Mesenteric fat pad (tissue), 1 donor: ENCODE measurements around the gene SAP130. TPM values are rescaled to one million over a fixed set of nuclear protein-coding genes. Genes with fewer than 3 reads are reported as not detected.

ENCODE experiments used
- DNase-seq: peaks from one replicate; pipeline ENCODE4 v3.0.0-alpha.2; 2020; ENCODE audit warnings: low spot score
- long read RNA-seq: library from polyadenylated mRNA; unstranded; transcript quantifications from one replicate; pipeline ENCODE4 v2.0.0, GENCODE V29; 2020
- total RNA-seq: library from RNA; stranded (reverse); fragmentation: NEBNext Ultra II Directional; extraction: Animal tissue kit (Norgen Biotek cat#: 25700); gene quantifications from one replicate; pipeline ENCODE4 v1.2.1, GENCODE V29; 2021
- donor health status: DM: yes; HTN: yes; CAD: no.

SAP130 gene
- 18.7 TPM for total RNA-seq
- long read RNA-seq, partial matches to known transcripts: 4 of 4 reads
- long read RNA-seq, other reads (novel, unspliced or antisense): 0 of 4 reads

DNA sequence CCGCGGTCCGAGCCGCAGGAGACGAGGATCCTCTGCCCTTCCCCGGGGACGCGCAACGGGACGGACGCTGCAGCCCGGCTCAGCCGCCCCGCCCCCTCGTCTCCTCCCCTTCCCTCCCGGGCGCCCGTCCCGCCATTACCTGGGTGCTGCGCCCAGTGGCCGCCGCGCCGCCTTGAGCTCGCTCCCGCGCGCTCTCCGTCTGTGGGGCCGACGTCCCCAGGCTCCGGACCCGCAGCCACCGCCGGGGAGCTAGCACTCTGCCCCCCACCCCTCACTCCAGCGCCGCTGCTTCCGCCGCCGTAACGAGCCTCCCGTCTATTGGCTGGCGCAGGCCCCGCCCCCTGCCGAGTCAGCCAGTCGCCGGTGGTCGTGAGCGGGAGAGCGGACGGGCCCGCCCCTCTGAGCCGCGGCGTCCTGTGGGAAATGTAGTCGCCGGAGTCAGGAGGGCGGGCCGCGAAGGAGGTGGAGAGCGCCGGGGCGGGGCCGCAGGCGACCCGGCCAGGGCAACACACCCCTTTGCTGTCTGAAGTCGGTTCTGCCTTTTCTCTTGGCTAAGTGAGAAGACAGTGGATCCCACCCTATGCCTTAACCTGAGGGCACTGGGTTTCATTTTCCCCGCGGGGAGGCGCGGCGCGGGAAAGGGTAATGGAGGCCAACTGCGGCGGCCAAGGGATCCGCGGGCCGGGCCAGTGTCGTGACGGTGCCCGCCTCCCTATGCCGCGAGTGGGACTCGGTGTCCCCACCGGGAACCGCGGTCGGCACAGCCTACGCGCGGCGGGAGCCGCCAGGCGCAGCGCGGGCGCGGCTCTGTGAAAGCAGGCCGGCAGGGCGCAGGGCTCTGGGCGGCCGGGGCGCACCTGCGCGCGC lies at the start of gene SAP130:
TSS of gene SAP130 (minus strand) at position 259 of the 867 bp plus-strand sequence. CDS start 1,767 bp downstream, outside the sequence.
- peak; percentile 100 for DNase-seq

DNA sequence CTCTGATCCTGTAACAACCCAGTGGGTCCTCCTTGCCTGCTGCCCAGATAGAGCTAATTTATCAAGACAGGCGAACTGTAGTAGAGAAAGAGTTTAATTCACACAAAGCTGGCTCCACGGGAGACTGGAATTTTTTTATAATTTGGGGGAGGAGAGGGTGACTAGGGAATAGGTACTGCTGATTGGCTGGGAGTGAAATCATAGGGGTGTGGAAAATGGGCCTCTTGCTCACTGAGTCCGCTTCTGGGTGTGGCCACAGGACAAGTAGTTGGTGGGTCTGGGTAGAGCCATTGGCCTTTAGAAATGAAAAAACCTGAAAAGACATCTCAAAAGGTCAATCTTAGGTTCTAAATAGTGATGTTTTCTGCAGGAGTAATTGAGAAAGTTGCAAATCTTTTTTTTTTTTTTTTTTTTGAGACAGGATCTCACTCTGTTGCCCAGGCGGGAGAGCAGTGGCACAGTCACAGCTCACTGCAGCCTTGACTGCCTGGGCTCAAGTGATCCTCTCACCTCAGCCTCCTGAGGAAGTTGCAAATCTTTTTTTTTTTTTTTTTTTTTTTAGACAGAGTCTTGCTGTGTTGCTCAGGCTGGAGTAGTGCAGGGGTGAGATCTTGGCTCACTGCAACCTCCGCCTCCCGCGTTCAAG lies 48.7 kb upstream of the SAP130 start:
- DNase-seq: peak; percentile 5

DNA sequence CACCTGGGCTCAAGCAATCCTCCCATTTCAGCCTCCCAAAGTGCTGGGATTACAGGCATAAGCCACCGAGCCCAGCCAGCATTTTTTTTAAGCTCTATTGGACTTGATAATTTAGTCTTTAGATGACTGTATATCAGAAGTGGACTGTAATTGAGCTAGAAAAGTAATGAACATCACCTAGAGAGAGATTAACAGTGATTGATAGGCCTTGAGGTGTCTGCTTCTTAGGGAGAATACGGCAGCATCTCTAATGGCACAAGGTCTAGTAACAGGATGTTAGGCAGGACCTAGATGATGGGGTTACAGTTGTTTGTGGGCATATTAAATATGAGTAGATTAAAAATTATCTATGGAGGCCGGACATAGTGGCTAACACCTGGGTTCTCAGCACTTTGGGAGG lies 45.4 kb upstream of the SAP130 start:
- no peak for DNase-seq

DNA sequence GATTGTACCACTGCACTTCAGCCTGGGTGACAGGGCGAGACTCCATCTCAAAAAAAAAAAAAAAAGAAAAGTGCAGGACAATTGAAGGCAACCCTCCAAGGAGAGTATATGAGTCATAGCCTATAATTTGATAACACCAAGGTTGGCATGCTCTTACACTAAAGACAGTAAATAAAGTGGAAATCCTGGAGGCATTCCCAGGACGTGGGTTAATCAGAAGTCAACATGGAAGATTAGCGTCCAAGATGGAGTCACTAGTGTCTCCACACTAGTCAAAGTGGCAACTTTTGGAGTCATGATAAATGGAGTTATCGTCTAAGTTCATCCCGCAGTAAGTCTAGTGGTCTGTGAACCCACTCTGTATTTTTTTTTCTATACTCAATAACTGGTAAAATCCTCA lies 41.9 kb upstream of the SAP130 start:
- DNase-seq: no peak

DNA sequence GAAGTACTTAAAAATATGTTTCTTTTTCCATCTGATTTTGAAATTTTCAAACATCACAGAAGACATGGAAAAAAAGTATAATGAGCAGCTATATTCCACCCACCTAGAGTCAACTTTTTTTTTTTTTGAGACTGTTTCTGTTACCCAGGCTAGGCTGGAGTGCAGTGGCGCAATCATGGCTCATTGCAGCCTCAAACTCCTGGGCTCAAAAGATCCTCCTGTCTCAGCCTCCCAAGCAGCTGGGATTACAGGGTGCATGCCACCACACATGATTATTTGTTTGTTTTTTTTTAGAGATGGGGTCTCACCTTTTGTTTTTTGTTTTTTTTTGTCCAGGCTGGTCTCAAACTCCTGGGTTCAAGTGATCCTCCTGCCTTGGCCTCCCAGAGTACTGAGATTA lies 36.5 kb upstream of the SAP130 start:
- no peak for DNase-seq

DNA sequence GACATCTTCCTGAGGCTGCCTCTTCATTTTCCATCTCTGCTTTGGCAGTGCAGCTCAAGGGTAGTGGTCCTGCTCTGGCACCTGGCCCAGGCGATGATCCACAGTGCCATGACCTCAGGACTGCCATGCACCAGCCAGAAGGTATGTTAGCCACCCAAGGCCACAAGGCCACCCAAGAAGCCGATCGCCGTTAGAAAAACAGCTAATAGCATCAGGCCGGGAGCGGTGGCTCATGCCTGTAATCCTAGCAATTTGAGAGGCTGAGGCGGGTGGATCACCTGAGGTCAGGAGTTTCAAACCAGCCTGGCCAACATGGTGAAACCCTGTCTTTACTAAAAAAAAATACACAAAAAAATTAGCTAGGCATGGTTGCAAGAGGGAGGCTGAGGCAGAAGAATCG lies 34.7 kb upstream of the SAP130 start:
- DNase-seq: no peak

DNA sequence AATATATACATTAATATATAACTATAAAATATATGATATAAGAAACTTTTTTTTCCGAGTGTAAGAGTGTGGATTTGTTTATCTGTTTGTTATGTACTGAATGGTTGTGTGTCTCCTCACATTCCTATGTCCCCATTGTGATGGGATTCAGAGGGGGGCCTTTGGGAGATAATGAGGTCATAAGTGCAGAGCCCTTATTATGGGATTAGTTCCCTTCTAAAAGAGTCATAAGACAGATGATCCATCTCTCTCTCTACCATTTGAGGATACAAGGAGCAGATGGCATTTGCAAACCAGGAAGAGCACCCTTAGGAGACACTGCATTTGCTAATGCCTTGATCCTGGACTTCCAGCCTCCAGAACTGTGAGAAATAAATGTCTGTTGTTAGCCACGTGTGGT lies 30.3 kb upstream of the SAP130 start:
- no peak for DNase-seq

DNA sequence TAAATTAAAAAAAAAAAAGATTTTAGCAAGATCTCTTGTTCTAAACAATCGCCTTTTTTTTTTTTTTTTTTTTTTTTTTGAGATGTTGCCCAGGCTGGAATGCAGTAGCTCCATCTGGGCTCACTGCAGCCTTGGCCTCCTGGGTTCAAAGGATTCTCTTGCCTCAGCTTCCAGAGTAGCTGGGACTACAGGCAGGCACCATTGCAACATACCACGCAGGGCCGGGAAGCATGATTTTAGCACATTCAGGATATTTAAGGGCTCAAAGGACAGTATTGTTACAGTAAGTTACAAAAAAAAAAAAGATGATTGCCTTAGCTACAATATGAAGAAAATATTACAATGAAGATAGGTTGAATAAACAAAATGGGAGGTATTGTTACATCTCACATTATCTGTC lies 29.5 kb upstream of the SAP130 start:
- no peak for DNase-seq

DNA sequence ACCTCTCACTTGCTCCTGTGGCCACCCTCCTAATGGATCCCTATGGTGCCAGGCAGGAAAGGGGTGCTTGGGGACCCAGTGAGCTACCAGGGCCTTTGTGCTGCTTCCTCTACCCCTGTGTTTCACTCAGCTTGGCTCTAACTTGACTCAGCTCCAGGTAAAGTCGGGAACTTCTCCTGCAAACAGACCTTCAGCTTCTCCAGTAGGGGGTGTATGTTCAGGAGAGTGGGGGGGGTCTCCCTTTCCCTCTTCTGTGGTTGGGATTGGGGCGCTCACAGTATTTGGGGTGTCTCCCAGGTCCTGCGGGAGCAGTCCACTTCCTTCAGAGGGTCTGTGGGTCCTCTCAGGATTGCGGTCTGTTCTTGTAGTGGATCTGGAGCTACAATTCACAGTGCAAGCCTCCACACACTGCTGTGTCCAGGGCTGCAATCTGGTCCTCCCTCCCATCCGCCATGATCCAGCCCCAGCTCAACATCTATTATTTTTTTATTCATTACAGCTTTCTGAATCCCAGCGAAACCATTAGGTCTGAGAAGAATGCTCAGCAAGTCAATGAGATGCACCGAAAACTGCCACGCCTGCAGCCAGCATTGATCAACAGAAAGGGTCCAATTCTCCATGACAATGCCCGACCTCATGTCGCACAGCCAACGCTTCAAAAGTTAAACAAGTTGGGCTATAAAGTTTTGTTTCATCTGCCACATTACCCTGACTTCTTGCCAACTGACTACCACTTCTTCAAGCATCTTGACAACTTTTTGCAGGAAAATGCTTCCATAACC lies 26.4 kb upstream of the SAP130 start:
- no peak for DNase-seq

DNA sequence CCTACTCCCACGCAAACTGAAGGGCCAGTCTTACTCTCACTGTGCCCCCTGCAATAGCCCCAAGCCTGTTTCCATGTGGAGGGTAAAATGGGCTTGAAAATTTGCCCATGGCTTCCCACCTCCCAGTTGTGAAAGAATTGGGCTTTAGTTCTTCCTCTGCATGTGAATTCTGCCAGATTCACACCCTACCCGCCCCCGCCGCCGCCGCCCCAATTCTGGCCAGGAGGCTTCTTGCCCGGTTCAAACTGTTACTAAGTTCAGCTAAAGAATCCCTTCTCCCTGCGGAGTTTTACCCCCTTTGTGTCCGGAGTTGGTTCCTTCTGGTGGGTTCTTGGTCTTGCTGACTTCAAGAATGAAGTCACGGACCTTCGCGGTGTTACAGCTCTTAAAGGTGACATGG lies 25.5 kb upstream of the SAP130 start:
- DNase-seq: no peak

DNA sequence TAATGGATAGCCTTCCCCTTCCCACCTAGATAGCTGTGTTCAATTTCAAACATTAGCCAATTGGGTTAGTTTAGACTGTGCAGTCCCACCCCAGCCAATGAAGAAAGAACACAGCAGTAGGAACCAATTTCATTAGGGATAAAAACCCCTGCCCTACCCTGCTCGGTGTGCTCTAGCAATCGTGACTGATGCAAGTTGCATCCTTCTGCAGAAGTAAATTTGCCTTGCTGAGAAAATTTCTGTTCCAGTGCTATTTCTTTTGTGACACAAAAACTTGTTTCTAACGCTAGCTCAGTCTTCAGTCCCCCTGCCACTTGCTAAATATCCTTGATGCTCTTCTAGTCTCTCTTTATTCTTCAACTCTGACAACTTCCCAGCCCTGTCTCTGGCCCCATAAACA lies 15.2 kb upstream of the SAP130 start:
- DNase-seq: no peak

DNA sequence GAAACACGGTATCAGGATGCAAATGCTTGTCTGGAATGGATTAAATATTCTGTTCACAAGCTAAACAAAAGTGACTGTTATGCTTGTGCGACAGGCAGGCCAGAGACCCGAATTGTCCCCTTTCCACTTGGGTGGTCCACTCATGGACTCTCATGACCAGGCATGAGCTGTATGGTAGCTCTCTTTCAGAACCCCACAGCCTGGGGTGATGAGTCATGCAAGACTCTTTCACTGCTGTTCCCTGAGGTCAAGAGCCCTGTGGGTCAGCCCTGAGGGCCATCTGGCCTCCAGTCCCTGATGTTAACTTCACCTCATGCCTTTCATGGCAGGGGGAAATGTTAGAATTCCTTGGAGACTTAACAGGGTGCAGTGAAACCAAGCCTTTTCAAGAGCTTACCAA lies 13.7 kb upstream of the SAP130 start:
- no peak for DNase-seq

DNA sequence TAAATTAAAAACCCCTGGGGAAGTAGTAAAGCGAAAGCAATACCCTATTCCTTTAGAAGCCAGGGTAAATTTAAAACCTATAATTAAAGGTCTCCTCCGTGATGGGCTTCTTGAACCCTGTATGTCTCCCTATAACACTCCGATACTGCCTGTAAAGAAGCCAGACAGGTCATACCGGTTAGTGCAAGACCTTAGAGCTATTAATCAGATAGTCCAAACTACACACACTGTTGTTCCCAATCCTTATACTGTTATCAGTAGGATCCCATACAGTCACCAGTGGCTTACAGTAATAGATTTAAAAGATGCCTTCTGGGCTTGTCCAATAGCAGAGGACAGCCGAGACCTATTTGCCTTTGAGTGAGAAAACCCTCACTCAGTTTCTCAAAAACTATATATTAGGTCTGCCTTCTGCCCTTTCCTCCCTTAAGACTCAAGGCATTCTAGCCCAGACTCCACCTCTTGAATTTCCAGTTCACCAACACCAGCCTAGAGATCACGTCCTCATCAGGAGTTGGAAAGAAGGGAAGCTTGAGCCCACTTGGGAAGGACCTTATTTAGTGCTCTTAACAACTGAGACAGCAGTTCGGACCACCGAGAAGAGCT lies 12.4 kb upstream of the SAP130 start:
- no peak for DNase-seq

DNA sequence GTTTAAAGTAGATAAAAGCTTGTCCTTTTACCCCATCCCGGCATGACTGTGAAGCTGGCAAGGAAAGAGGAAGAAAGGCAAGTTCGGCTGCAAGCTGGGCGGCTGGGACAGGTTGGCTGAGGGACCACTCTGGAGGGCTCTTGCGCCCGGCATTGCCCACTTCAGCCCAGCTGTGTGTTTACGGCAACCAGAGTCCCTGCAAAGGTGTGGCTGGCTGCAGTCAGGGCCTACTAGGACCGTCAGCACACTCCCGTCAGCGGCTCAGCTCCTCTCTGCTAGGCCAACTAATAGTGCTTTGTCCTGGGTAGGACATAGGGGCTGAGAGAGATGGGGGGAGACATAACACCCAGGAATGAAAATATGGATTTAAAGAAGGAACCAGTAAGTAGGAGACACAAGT lies 11.7 kb upstream of the SAP130 start:
- no peak for DNase-seq

DNA sequence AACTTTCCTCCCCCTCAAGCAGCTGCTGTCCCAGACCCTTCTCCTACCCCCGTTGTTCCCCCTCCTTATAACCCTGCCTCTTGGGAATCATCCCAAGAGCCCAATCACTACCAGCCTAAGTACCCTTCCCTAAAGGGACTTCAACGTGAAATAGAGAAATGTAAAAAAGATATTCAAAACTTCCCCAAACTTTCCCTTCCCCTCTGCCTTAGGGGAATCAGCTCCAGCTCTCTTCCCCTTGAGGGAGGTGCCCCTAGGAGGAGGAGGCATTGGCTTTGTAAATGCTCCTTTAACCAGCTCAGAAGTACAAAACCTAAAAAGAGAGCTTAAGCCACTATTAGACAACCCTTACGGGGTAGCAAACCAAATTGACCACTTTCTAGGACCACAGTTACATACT lies 10.6 kb upstream of the SAP130 start:
- DNase-seq: no peak

DNA sequence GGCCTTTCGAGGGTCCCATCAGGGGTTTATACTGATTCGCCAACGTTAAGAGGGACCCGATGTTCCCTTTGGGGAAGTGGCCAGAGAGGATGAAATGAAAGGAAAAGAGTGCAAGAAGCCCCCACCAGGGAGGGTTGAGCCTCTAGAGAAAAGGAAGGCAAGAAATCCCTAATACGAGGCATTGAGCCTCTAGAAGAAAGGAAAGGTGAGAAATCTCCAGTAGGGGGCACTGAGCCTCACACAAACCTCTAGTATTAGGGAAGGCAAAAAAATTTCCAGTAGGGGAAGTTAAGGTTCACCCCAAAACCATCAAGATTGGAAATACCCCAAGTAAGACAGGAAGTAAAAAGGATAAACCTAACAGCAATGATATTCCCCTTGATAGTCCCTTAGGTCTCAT lies 9.8 kb upstream of the SAP130 start:
- DNase-seq: no peak

DNA sequence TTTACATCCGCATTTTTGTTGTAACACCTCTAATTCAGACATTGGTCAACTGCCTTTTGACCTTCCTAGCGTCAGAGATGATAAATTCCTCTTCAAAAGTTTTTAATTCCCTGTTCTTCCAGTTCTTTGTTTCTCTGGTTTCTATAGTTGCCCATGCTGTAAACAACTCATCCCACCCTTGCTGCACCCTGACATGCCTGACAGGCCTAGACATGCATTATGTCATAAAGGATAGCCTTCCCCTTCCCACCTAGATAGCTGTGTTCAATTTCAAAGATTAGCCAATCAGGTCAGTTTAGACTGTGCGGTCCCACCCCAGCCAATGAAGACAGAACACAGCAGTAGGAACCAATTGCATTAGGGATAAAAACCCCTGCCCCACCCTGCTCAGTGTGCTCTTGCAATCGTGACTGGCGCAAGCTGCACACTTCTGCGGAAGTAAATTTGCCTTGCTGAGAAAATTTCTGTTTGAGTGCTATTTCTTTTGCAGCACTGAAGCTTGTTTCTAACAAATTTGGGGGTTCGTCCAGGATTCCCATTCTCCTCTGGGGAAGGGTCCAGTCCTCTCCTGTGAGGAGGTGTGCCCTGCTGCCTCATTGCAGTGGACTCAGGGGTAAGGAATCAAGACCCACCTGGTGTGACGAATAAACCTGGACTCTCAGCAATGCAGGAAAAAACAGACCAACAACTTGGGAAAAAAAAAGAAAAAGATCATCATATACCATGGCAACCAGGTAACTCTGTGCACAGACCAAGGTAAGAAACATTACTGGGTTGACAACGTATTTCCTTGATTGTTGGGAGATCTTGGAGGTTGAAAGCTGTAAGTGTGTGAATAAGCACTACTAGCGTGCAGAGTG lies 9.1 kb upstream of the SAP130 start:
- no peak for DNase-seq

DNA sequence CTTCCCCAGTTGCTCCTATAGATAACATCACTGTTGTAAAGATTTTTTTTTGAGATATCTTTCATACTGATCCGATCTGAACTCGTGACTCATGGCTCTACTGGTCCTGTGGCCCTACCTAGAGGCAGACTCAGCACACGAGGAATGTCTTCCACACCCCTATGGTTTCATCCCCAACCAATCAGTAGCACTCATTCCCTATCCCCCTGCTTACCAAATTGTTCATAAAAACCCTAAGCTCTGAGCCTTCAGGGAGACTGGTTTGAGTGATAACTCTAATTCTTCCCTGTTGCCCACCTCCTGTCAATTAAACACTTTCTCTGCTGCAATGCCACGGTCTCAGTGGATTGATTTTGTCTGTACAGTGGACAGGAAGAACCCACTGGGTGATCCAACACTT lies 4.2 kb upstream of the SAP130 start:
- no peak for DNase-seq

DNA sequence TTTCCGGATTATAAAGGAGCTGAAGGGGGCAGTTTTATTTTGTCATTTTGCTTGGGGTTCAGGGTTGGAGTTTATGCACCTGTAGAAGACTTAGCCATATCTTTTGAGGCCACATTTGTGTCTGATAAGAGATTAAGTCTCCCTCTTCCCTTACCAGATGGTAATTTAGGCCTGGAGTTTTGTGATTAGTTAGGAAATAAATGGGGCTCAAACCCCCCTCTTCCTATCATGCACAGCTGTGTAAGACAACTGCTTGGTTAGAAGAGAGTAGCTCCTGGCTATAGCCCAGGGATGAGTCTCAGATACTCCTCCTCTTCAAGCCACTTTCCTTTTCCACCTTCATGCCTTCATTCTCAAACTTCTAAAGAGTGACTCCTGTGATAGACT lies 802 bp upstream of the SAP130 start:
- no peak for DNase-seq

DNA sequence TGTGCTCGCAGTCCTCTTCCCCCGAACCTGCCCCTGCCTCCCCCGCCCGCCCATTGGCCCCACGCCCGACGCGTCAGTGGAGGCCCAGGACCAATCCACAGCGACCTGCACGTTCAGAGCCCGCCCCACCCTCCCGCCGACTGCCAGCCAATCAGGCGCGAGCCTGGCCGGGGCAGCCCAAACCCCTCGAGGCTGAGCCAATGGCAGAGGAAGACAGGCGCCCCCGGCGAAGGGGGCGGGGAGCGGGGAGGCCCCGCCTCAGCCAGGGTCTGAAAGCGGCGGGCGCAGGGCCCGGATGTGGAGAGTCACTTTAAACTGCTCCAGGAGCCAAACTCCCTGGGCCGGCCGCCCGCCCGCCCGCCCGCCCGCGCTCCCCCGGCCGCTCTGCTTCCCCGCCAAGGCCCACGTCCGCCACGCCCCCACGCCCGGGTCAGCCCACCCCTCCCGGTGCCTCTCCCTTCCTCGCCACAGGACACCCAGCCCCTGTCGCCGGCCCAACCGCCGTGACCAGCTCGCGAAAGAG lies 520 bp downstream of the SAP130 start:
- peak; percentile 100 for DNase-seq
